ENCODE measurements around the gene TBCD. TPM values are rescaled to one million over a fixed set of nuclear protein-coding genes. Genes with fewer than 3 reads are reported as not detected.

The TBCD gene
- total and polyA plus RNA-seq, 12 donors = 25.6 to 240 (median 66.2) TPM

DNA sequence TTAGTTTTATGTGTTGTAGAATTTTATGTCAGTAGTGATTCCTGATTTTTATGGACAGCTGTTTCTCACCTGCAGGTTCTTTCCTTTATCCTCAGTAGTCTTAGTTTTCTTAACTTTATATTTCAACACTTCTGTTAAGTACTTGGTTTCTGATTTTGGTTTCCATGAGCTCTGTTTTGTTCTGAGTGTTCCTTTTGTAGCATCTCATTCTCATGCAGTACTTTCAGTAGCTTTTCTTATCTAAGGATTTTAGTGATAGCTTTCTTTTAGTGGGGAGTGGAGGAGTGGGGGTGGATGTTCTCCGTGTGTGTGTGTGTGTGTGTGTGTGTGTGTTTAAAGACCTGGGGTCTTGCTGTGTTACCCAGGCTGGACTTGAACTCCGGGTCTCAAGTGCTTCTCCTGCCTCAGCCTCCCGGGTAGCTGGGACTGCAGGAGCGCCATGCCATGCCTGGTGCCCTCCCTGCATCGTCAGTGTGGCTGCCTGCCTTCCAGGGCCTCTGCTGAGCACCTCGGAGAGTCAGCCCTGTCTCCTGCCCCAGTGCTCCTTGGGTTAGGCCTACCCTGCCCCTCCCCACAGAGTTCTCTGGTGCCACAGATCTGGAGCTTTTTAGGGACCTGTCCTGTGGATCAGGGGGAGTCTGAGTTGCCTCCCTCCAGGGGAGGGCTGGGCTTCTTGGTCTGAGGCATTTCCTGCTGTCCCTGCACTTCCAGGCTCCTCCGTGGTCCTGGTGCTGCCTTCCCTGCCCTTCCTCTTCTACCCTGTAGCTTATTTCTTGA lies 92.2 kb downstream of the TBCD start:
- no peak for TF ChIP-seq CTCF (IDR thresholded peaks at IDR 0.05)
- no peak for TF ChIP-seq POLR2A (IDR thresholded peaks at IDR 0.05)
- WGBS, 4 donors = 67 to 84% (median 80%) methylated on average over 2 to 7 of the region's 7 CpGs
- no peaks in the 10 kb centered on the region for H3K27me3 ChIP-seq
- no peaks in the 10 kb centered on the region for H3K4me1 ChIP-seq (replicated peaks in 1 of 2)
- no peak for DNase-seq
- peak overlapping the region in 2 of 5 donors; percentile 34 to 81 for H3K27ac ChIP-seq
- no peaks in the 10 kb centered on the region for H3K9me3 ChIP-seq (replicated peaks in 1 of 3)
- no peak overlapping the region for H3K4me3 ChIP-seq
- intact Hi-C loops (cut with DNase I) = no loop called here
- H3K36me3 ChIP-seq (replicated peaks in 1 of 2) = no peaks in the 10 kb centered on the region

GRCh38 chr17:82844796-82845162 lies 92.9 kb downstream of the TBCD start:
- Histone ChIP-seq H3K36me3 (replicated peaks in 1 of 2) (no peaks in the 10 kb centered on the region), H3K27me3 (no peaks in the 10 kb centered on the region), H3K9me3 (replicated peaks in 1 of 3) (no peaks in the 10 kb centered on the region), H3K27ac (peak overlapping the region in 2 of 5 donors; percentile 34 to 81), H3K4me3 (no peak overlapping the region), H3K4me1 (replicated peaks in 1 of 2) (no peaks in the 10 kb centered on the region)
- intact Hi-C loops (cut with DNase I) = no loop called here
- WGBS, 4 donors = 72 to 90% (median 85%) methylated on average over 7 to 11 of the region's 11 CpGs
- no peak for DNase-seq
- TF ChIP-seq CTCF (IDR thresholded peaks at IDR 0.05) (no peak), POLR2A (IDR thresholded peaks at IDR 0.05) (no peak)

GRCh38 chr17:82845163-82845807 lies 93.4 kb downstream of the TBCD start:
- intact Hi-C loops (cut with DNase I) = no loop called here
- H3K27me3 ChIP-seq = no peaks in the 10 kb centered on the region
- TF ChIP-seq CTCF (IDR thresholded peaks at IDR 0.05) (no peak), POLR2A (IDR thresholded peaks at IDR 0.05) (no peak)
- peak in 6 of 7 donors; percentile 50 to 84 (median 66) for DNase-seq
- H3K9me3 ChIP-seq (replicated peaks in 1 of 3) = no peaks in the 10 kb centered on the region
- WGBS, 4 donors = 72 to 80% (median 78%) methylated on average over 21 to 24 of the region's 24 CpGs
- H3K36me3 ChIP-seq (replicated peaks in 1 of 2) = no peaks in the 10 kb centered on the region
- peak overlapping the region in 2 of 5 donors; percentile 54 to 81 for H3K27ac ChIP-seq
- no peaks in the 10 kb centered on the region for H3K4me1 ChIP-seq (replicated peaks in 1 of 2)
- H3K4me3 ChIP-seq = no peak overlapping the region

GRCh38 chr17:82846061-82846691 lies 94.3 kb downstream of the TBCD start:
- no peaks in the 10 kb centered on the region for H3K27me3 ChIP-seq
- TF ChIP-seq CTCF (IDR thresholded peaks at IDR 0.05) (no peak), POLR2A (IDR thresholded peaks at IDR 0.05) (no peak)
- peak in 1 of 7 donors; percentile 41 for DNase-seq
- peak overlapping the region in 2 of 5 donors; percentile 54 to 72 for H3K27ac ChIP-seq
- H3K4me1 ChIP-seq (replicated peaks in 1 of 2) = no peaks in the 10 kb centered on the region
- intact Hi-C loops (cut with DNase I) = no loop called here
- no peaks in the 10 kb centered on the region for H3K36me3 ChIP-seq (replicated peaks in 1 of 2)
- no peak overlapping the region for H3K4me3 ChIP-seq
- H3K9me3 ChIP-seq (replicated peaks in 1 of 3) = no peaks in the 10 kb centered on the region
- WGBS, 4 donors = 80 to 82% (median 81%) methylated on average over 21 to 25 of the region's 25 CpGs
